ENCODE data around the gene FN3K. TPM values are rescaled to one million over a fixed set of nuclear protein-coding genes. Genes with fewer than 3 reads are reported as not detected.

FN3K gene
- polyA plus RNA-seq, 3 donors, result 0.15 TPM; not detected in 2

DNA sequence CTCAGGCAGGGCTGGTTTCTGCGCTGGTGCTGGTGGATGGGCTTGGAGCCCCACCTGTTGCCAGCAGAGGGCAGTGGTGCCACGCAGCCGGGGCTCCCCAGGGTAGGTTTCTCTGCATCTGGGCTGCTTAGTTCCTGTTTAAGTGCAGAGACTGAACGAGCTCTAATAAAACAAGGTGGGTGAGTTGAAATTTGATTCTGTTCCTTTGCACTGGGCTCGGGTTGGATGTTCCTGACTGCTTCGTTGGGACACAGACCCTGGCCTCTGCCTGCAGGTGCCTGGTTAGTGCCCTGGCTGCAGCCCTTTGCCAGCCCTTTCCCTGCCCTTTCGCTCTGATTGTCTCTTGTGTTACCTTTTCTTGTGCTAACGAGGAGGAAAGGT, 46.5 kb downstream of the FN3K start:
- Histone ChIP-seq H3K27ac (ENCODE audit: low read depth in 1 of 2, low read length in 2 of 2) (no peak overlapping the region), H2AFZ (ENCODE audit: insufficient read depth, low read depth, low read length, poor library complexity, severe bottlenecking) (no peak overlapping the region), H3K9ac (ENCODE audit: insufficient read depth, low read length, poor library complexity, severe bottlenecking) (no peak overlapping the region), H3K27me3 (ENCODE audit: control insufficient read depth in 2 of 2, insufficient read depth in 2 of 2, low read length in 2 of 2) (no peaks in the 10 kb centered on the region), H3K4me2 (replicated peaks; ENCODE audit: extremely low read depth, low read length, poor library complexity, severe bottlenecking) (no peak overlapping the region), H3K4me3 (replicated peaks in 1 of 3; ENCODE audit: low read depth in 2 of 3, low read length in 3 of 3) (no peak overlapping the region), H3K4me1 (ENCODE audit: control insufficient read depth in 1 of 2, insufficient read depth in 2 of 2, low read length in 2 of 2) (peaks cover 10 to 11% of the 10 kb centered on the region in 2 donors), H3K36me3 (replicated peaks in 1 of 2; ENCODE audit: control insufficient read depth in 1 of 2, insufficient read depth in 2 of 2, low read length in 2 of 2) (peaks cover 0 to 18% of the 10 kb centered on the region in 2 donors), H4K20me1 (ENCODE audit: insufficient read depth, low read length) (no peaks in the 10 kb centered on the region), H3K9me3 (replicated peaks in 1 of 2; ENCODE audit: control insufficient read depth in 1 of 2, insufficient read depth in 1 of 2, low read length in 2 of 2) (no peaks in the 10 kb centered on the region), H3K79me2 (ENCODE audit: insufficient read depth, low read length) (no peaks in the 10 kb centered on the region)
- H3K9me3 Mint-ChIP-seq, result peaks cover 0 to 4% (median 0%) of the 10 kb centered on the region in 7 donors
- WGBS (ENCODE audit: insufficient coverage), result 24% methylated on average over 8 of the region's 8 CpGs
- H3K27me3 Mint-ChIP-seq (ENCODE audit: low read depth in 3 of 3), result peaks cover 0 to 3% (median 2%) of the 10 kb centered on the region in 3 donors
- H3K27ac Mint-ChIP-seq, result peak overlapping the region in 2 of 7 donors; percentile 69 to 71
- DNase-seq, result peak; percentile 79 to 82 (median 80)
- TF ChIP-seq, protein P1, sequence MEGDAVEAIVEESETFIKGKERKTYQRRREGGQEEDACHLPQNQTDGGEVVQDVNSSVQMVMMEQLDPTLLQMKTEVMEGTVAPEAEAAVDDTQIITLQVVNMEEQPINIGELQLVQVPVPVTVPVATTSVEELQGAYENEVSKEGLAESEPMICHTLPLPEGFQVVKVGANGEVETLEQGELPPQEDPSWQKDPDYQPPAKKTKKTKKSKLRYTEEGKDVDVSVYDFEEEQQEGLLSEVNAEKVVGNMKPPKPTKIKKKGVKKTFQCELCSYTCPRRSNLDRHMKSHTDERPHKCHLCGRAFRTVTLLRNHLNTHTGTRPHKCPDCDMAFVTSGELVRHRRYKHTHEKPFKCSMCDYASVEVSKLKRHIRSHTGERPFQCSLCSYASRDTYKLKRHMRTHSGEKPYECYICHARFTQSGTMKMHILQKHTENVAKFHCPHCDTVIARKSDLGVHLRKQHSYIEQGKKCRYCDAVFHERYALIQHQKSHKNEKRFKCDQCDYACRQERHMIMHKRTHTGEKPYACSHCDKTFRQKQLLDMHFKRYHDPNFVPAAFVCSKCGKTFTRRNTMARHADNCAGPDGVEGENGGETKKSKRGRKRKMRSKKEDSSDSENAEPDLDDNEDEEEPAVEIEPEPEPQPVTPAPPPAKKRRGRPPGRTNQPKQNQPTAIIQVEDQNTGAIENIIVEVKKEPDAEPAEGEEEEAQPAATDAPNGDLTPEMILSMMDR (IDR thresholded peaks at IDR 0.05), result peak; percentile 98
- H3K36me3 Mint-ChIP-seq, result peaks cover 23 to 33% of the 10 kb centered on the region in 2 donors
- peak overlapping the region in 1 of 2 donors; percentile 62 for H3K4me3 Mint-ChIP-seq
- intact Hi-C loops (cut with micrococcal nuclease), result loop anchor here in 1 of 2 donors (1.0 to 5.0 kb wide), 2 partner anchors 130 to 181 kb away; no protein-coding TSS in a partner anchor
- peaks cover 13% of the 10 kb centered on the region for H3K4me1 Mint-ChIP-seq

DNA sequence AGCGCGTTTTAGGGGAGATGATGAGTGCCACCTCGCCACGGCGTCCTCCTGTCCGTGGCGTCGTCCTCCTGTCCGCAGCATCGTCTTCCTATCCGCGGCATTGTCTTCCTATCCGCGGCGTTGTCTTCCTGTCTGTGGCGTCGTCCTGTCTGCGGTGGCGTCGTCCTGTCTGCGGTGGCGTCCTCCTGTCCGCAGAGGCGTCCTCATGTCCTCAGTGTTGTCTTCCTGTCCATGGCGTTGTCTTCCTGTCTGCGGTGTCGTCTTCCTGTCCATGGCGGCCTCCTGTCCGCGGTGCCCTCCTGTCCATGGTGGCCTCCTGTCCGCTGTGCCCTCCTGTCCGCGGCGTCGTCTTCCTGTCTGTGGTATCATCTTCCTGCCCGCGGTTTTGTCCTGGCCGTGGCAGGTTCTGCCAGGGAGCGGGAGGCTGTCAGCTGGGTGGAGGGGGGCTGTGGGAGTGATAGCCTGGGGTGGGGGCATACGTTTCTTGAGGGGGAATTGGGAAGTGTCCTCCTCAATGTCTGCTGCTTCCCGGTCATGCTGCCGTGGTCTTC, 47.3 kb downstream of the FN3K start:
- Histone ChIP-seq H3K9me3 (replicated peaks in 1 of 2; ENCODE audit: control insufficient read depth in 1 of 2, insufficient read depth in 1 of 2, low read length in 2 of 2) (no peaks in the 10 kb centered on the region), H3K4me3 (replicated peaks in 1 of 3; ENCODE audit: low read depth in 2 of 3, low read length in 3 of 3) (no peak overlapping the region), H3K27me3 (ENCODE audit: control insufficient read depth in 2 of 2, insufficient read depth in 2 of 2, low read length in 2 of 2) (no peaks in the 10 kb centered on the region), H3K27ac (ENCODE audit: low read depth in 1 of 2, low read length in 2 of 2) (no peak overlapping the region), H3K36me3 (replicated peaks in 1 of 2; ENCODE audit: control insufficient read depth in 1 of 2, insufficient read depth in 2 of 2, low read length in 2 of 2) (peaks cover 0 to 18% of the 10 kb centered on the region in 2 donors), H3K9ac (ENCODE audit: insufficient read depth, low read length, poor library complexity, severe bottlenecking) (no peak overlapping the region), H2AFZ (ENCODE audit: insufficient read depth, low read depth, low read length, poor library complexity, severe bottlenecking) (peak overlapping the region; percentile 29), H4K20me1 (ENCODE audit: insufficient read depth, low read length) (no peaks in the 10 kb centered on the region), H3K4me2 (replicated peaks; ENCODE audit: extremely low read depth, low read length, poor library complexity, severe bottlenecking) (peak overlapping the region; percentile 22), H3K4me1 (ENCODE audit: control insufficient read depth in 1 of 2, insufficient read depth in 2 of 2, low read length in 2 of 2) (peaks cover 10 to 11% of the 10 kb centered on the region in 2 donors), H3K79me2 (ENCODE audit: insufficient read depth, low read length) (no peaks in the 10 kb centered on the region)
- WGBS (ENCODE audit: insufficient coverage), result 67% methylated on average over 34 of the region's 42 CpGs
- peaks cover 0 to 2% (median 0%) of the 10 kb centered on the region in 3 donors for H3K27me3 Mint-ChIP-seq (ENCODE audit: low read depth in 3 of 3)
- intact Hi-C loops (cut with micrococcal nuclease), result loop anchor here in 1 of 2 donors (1.0 to 5.0 kb wide), 2 partner anchors 130 to 181 kb away; no protein-coding TSS in a partner anchor
- peak overlapping the region in 5 of 7 donors; percentile 20 to 69 (median 50) for H3K27ac Mint-ChIP-seq
- peaks cover 0 to 2% (median 0%) of the 10 kb centered on the region in 7 donors for H3K9me3 Mint-ChIP-seq
- H3K36me3 Mint-ChIP-seq, result peaks cover 19 to 26% of the 10 kb centered on the region in 2 donors
- peak overlapping the region; percentile 58 to 86 for H3K4me3 Mint-ChIP-seq
- peaks cover 13% of the 10 kb centered on the region for H3K4me1 Mint-ChIP-seq
- TF ChIP-seq, protein P1 (IDR thresholded peaks at IDR 0.05), result no peak
- peak in 2 of 3 donors; percentile 7 to 24 for DNase-seq
